Dermis microvascular lymphatic vessel endothelial cell (primary cell): Measurements from ENCODE around the gene ALLC. TPM values are rescaled to one million over a fixed set of nuclear protein-coding genes. Genes with fewer than 3 reads are reported as not detected.
"Not testable (repeated sequence)": the region's sequence is repeated elsewhere in the genome, so short reads cannot be mapped to it uniquely, and the experiment has no call there.

ENCODE experiments used
- DNase-seq, 2 donors: peaks; one replicate each; pipeline versions ENCODE4 v3.0.0 to v3.0.0-alpha.2; 2010; ENCODE audit warnings: low read depth in 2 of 2
- total RNA-seq: library from RNA; depleted of rRNA; stranded (reverse); fragments of >200 nt; gene quantifications from 2 replicates; pipeline ENCODE4 v1.2.1, GENCODE V29; 2014

The ALLC gene
- not detected in 2 replicates for total RNA-seq

GRCh38 chr2:3657881-3658280 lies at the start of gene ALLC:
ALLC (plus strand) TSS chr2:3658200; CDS start chr2:3671158, 12,958 bp downstream.
- no peak for DNase-seq

- no peak for DNase-seq
Measured at GRCh38 chr2:3608373-3609278, 49.4 kb upstream of the ALLC start.

- not testable (repeated sequence) for DNase-seq
Measured at GRCh38 chr2:3609279-3609673, 48.7 kb upstream of the ALLC start.

- no peak for DNase-seq
Measured at GRCh38 chr2:3610415-3610814, 47.6 kb upstream of the ALLC start.

GRCh38 chr2:3610881-3611505 lies 47.0 kb upstream of the ALLC start:
- DNase-seq: no peak

GRCh38 chr2:3611589-3611988 lies 46.4 kb upstream of the ALLC start:
- no peak for DNase-seq

GRCh38 chr2:3612639-3613523 lies 45.1 kb upstream of the ALLC start:
- no peak for DNase-seq

- no peak for DNase-seq
Measured at GRCh38 chr2:3613524-3613905, 44.5 kb upstream of the ALLC start.

- DNase-seq: not testable (repeated sequence)
Measured at GRCh38 chr2:3614743-3615142, 43.3 kb upstream of the ALLC start.

GRCh38 chr2:3615541-3616200 lies 42.3 kb upstream of the ALLC start:
- DNase-seq: not testable (repeated sequence)

- DNase-seq: not testable (repeated sequence)
Measured at GRCh38 chr2:3616435-3617197, 41.4 kb upstream of the ALLC start.

GRCh38 chr2:3617198-3617890 lies 40.7 kb upstream of the ALLC start:
- no peak for DNase-seq

GRCh38 chr2:3618367-3618766 lies 39.6 kb upstream of the ALLC start:
- DNase-seq: no peak

- DNase-seq: no peak
Measured at GRCh38 chr2:3619033-3619432, 39.0 kb upstream of the ALLC start.

GRCh38 chr2:3619661-3620060 lies 38.3 kb upstream of the ALLC start:
- not testable (repeated sequence) for DNase-seq

GRCh38 chr2:3620834-3621233 lies 37.2 kb upstream of the ALLC start:
- no peak for DNase-seq

GRCh38 chr2:3622967-3623366 lies 35.0 kb upstream of the ALLC start:
- DNase-seq: no peak

GRCh38 chr2:3624059-3624794 lies 33.8 kb upstream of the ALLC start:
- no peak for DNase-seq

GRCh38 chr2:3625186-3625585 lies 32.8 kb upstream of the ALLC start:
- no peak for DNase-seq
